ENCODE results near the gene PASD1. TPM values are rescaled to one million over a fixed set of nuclear protein-coding genes. Genes with fewer than 3 reads are reported as not detected.

Gene PASD1
- total RNA-seq, 1 donor, result not detected

- H3K4me3 ChIP-seq (ENCODE audit: low read depth, low read length), result no peak within 1 kb of the TSS
- DNase-seq (ENCODE audit: low read depth), result no peak
- TF ChIP-seq, protein P1, sequence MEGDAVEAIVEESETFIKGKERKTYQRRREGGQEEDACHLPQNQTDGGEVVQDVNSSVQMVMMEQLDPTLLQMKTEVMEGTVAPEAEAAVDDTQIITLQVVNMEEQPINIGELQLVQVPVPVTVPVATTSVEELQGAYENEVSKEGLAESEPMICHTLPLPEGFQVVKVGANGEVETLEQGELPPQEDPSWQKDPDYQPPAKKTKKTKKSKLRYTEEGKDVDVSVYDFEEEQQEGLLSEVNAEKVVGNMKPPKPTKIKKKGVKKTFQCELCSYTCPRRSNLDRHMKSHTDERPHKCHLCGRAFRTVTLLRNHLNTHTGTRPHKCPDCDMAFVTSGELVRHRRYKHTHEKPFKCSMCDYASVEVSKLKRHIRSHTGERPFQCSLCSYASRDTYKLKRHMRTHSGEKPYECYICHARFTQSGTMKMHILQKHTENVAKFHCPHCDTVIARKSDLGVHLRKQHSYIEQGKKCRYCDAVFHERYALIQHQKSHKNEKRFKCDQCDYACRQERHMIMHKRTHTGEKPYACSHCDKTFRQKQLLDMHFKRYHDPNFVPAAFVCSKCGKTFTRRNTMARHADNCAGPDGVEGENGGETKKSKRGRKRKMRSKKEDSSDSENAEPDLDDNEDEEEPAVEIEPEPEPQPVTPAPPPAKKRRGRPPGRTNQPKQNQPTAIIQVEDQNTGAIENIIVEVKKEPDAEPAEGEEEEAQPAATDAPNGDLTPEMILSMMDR (IDR thresholded peaks at IDR 0.05; ENCODE audit: insufficient read depth, low read length), result no peak
Measured at GRCh38 chrX:151715752-151716151, 152.3 kb downstream of the PASD1 start, which contains the start of gene FATE1. Gene FATE1, plus strand, starts transcription at chrX:151716035. Its CDS starts 85 bp downstream, at chrX:151716120.

- TF ChIP-seq, protein P1 (IDR thresholded peaks at IDR 0.05; ENCODE audit: insufficient read depth, low read length), result peak; percentile 53
- DNase-seq (ENCODE audit: low read depth), result peak; percentile 31
- H3K4me3 ChIP-seq (ENCODE audit: low read depth, low read length), result no peak overlapping the region
Measured at GRCh38 chrX:151722241-151722846, 158.9 kb downstream of the PASD1 start.

DNA sequence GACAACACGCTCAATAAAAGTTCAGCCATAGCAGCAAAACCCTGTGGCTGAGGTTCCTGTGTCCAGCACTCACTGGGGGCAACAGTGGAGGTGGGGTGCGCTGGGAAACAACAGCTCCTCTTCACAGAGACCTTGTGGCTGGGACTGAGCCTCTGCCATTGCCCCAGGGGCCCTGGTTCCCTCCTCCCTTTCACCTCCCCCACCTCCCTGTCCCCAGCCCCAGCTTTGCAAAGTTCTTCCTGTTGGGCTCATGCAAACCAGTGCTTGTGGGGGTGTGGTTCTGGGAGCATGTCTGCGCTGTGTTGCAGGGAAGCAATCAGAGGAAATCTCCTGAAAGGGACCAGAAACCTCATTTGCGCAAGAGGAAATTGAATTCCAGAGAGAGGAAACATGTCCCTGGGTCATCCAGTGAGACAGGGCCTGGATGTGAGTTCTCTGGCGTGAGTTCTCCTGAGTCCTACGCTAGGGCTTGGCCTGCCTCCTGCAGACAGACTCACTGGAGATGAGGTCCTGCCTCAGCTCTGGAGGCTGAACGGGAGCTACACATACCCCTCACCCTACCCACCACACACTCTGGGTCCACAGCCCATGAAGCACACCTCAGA is 159.8 kb downstream of the PASD1 start:
- H3K4me3 ChIP-seq (ENCODE audit: low read depth, low read length), result no peak overlapping the region
- no peak for DNase-seq (ENCODE audit: low read depth)
- TF ChIP-seq, protein P1 (IDR thresholded peaks at IDR 0.05; ENCODE audit: insufficient read depth, low read length), result no peak

- no peak overlapping the region for H3K4me3 ChIP-seq (ENCODE audit: low read depth, low read length)
- no peak for DNase-seq (ENCODE audit: low read depth)
- TF ChIP-seq, protein P1 (IDR thresholded peaks at IDR 0.05; ENCODE audit: insufficient read depth, low read length), result no peak
Measured at GRCh38 chrX:151724563-151725337, 161.3 kb downstream of the PASD1 start.

- no peak overlapping the region for H3K4me3 ChIP-seq (ENCODE audit: low read depth, low read length)
- no peak for DNase-seq (ENCODE audit: low read depth)
- TF ChIP-seq, protein P1 (IDR thresholded peaks at IDR 0.05; ENCODE audit: insufficient read depth, low read length), result no peak
Measured at GRCh38 chrX:151725338-151725614, 161.8 kb downstream of the PASD1 start.

Other genes starting within 250 kb of the PASD1 start
- gene VMA21, start 166.5 kb upstream of the PASD1 start, total RNA-seq (ENCODE audit: low replicate concordance), result 28.9 and 78.9 TPM in 2 replicates
- gene PRRG3, start 131.8 kb downstream of the PASD1 start, total RNA-seq (ENCODE audit: low replicate concordance), result 0.45 and 0.49 TPM in 2 replicates
- not detected in 2 replicates for gene FATE1, start 152.4 kb downstream of the PASD1 start, total RNA-seq (ENCODE audit: low replicate concordance)
- gene CNGA2, start 171.1 kb downstream of the PASD1 start, total RNA-seq (ENCODE audit: low replicate concordance), result not detected in 2 replicates

All from fibroblast of the aortic adventitia (primary cell).